GM12878 (cell line): ENCODE measurements around the gene DNAI4. TPM values are rescaled to one million over a fixed set of nuclear protein-coding genes. Genes with fewer than 3 reads are reported as not detected.

Experiments
- ATAC-seq: fragments of 200-7000 bp; cut with Tn5 transposase; 3 replicates; pipeline ENCODE4 v1.9.1; 2020; ENCODE audit warnings: mild to moderate bottlenecking, moderate library complexity
- BruUV-seq: library from RNA; stranded (reverse); fragments of 400-500 nt; replicated peaks from 2 replicates; lab custom pipeline; 2021; lab: Mats Ljungman, UMichigan
- CTCF ChIA-PET: fragments of 300-600 bp; sonication (Branson Sonifier 250); formaldehyde crosslinking; extraction: SDS; loops from one replicate; lab custom pipeline; 2021; ENCODE audit warnings: inconsistent platforms; lab: Yijun Ruan, JAX
- POLR2A ChIA-PET: fragments of 350-600 bp; formaldehyde crosslinking; extraction: SDS; loops from one replicate; lab custom pipeline; 2021; ENCODE audit warnings: inconsistent platforms; lab: Charles Lee
- RAD21 ChIA-PET: fragments of 300-600 bp; sonication (Branson Sonifier 250); formaldehyde crosslinking; loops from one replicate; lab custom pipeline; 2023; ENCODE audit warnings: antibody characterized with exemption; ENCODE audit not compliant: unreplicated experiment; lab: Charles Lee
- SMC1A ChIA-PET: fragments of 300-600 bp; sonication (Branson Sonifier 250); formaldehyde crosslinking; loops from one replicate; lab custom pipeline; 2023; ENCODE audit not compliant: unreplicated experiment, uncharacterized antibody; lab: Charles Lee
- DNase-seq: peaks from one replicate; pipeline ENCODE4 v3.0.0-alpha.2; 2011; ENCODE audit warnings: low read depth, low spot score
- FAIRE-seq: peaks from 3 replicates; lab custom pipeline; 2011; peaks lifted over from hg19 to GRCh38; lab: Jason Lieb, UNC
- H2AFZ ChIP-seq: 2 replicates; pipeline ENCODE4 v1.6.0; 2011; ENCODE audit warnings: low read depth, low read length, control low read depth; ENCODE audit not compliant: control insufficient read depth
- H3K27ac ChIP-seq: 2 replicates; pipeline ENCODE4 v1.5.1; 2011; ENCODE audit warnings: control low read depth; ENCODE audit not compliant: control insufficient read depth, insufficient read depth
- H3K27me3 ChIP-seq, 2 experiments: replicated peaks in 1 of 2; 2 replicates each; pipeline versions ENCODE4 v1.6.0 to v1.6.1; 2011; ENCODE audit warnings: low read length in 1 of 2; ENCODE audit not compliant: control insufficient read depth in 2 of 2, insufficient read depth in 2 of 2
- H3K36me3 ChIP-seq, 2 experiments: 2 replicates each; pipeline ENCODE4 v1.5.1; 2011; ENCODE audit warnings: low read length in 1 of 2; ENCODE audit not compliant: control insufficient read depth in 2 of 2, insufficient read depth in 2 of 2
- H3K4me1 ChIP-seq: 2 replicates; pipeline ENCODE4 v1.6.1; 2011; ENCODE audit warnings: mild to moderate bottlenecking, low read length, moderate library complexity, mixed read lengths; ENCODE audit not compliant: control insufficient read depth, insufficient read depth
- H3K4me2 ChIP-seq: 2 replicates; pipeline ENCODE4 v1.6.0; 2011; ENCODE audit warnings: control low read depth; ENCODE audit not compliant: control insufficient read depth, insufficient read depth
- H3K4me3 ChIP-seq: fragments of 200-600 bp; sonication (generic); 2 replicates; pipeline ENCODE4 v1.5.1; 2016
- H3K79me2 ChIP-seq: 2 replicates; pipeline ENCODE4 v1.6.0; 2011; ENCODE audit warnings: low read length; ENCODE audit not compliant: control insufficient read depth, insufficient read depth
- H3K9ac ChIP-seq: 2 replicates; pipeline ENCODE4 v1.8.0; 2011; ENCODE audit warnings: low read length, control low read depth, mixed read lengths; ENCODE audit not compliant: control insufficient read depth, insufficient read depth
- H3K9me3 ChIP-seq: replicated peaks from 3 replicates; pipeline ENCODE4 v1.5.1; 2011; ENCODE audit warnings: mild to moderate bottlenecking, low read length; ENCODE audit not compliant: control insufficient read depth, insufficient read depth
- H4K20me1 ChIP-seq: 2 replicates; pipeline ENCODE4 v1.6.0; 2011; ENCODE audit not compliant: control insufficient read depth, insufficient read depth
- CHD4 ChIP-seq: fragments of 200-600 bp; sonication (generic); IDR thresholded peaks from 2 replicates; pipeline ENCODE4 v1.6.1; 2016; ENCODE audit warnings: mild to moderate bottlenecking
- SPI1 ChIP-seq: IDR thresholded peaks from 2 replicates; pipeline ENCODE4 v1.6.1; 2011; ENCODE audit warnings: low read depth, mild to moderate bottlenecking, low read length, moderate library complexity, borderline replicate concordance; ENCODE audit not compliant: insufficient read depth
- WGBS: methylation state at CpG from one replicate; pipeline ENCODE4 v1.1.6; 2016; ENCODE audit warnings: low lambda C conversion rate; ENCODE audit not compliant: insufficient replicate concordance, insufficient coverage; ENCODE audit errors: missing lambda C conversion rate; 5-methylcytosine and 5-hydroxymethylcytosine counted together
- in situ Hi-C: fragments of 300-500 bp; cut with MboI; formaldehyde crosslinking; loops from 9 replicates; pipeline ENCODE4 v1.14.3; 2018; ENCODE audit warnings: mixed read lengths
- intact Hi-C: fragments of 100-400 bp; cut with micrococcal nuclease; formaldehyde crosslinking; loops from one replicate; pipeline ENCODE4 v1.14.2; 2022; ENCODE audit not compliant: unreplicated experiment
- polyA plus RNA-seq, 11 experiments: library from polyadenylated mRNA; depleted of rRNA in 4 of 11; unstranded in 6 of 11; stranded (reverse) in 5 of 11; fragments of >200 nt; fragmentation: Nextera tagmentation in 4 of 11; fragmentation: Illumina TruSeq in 1 of 11; extraction: Ambion mirVana in 4 of 11; extraction: Trizol in 1 of 11; gene quantifications; 1 replicate in 1 of 11; 2 replicates in 10 of 11; pipeline versions ENCODE4 v1.2.1 to v1.2.3, GENCODE V29; 2011 to 2016; ENCODE audit warnings: inconsistent platforms in 2 of 11, missing spikeins in 2 of 11, low read depth in 1 of 11
- total RNA-seq, 4 experiments: library from RNA; depleted of rRNA in 3 of 4; stranded (reverse); fragments of >200 nt in 3 of 4; fragmentation: Illumina TruSeq in 1 of 4; extraction: Trizol in 1 of 4; gene quantifications; 2 replicates each; pipeline versions ENCODE4 v1.2.1 to v1.2.3, GENCODE V29; 2013 to 2021
- TF ChIP-seq, protein P1 (sequence below): IDR thresholded peaks from 2 replicates; pipeline ENCODE4 v1.6.1; 2012; ENCODE audit warnings: improper control_type of control experiment, low read depth, low read length; ENCODE audit not compliant: insufficient replicate concordance
- TF ChIP-seq, protein P2 (sequence below): fragments of 450-650 bp; IDR thresholded peaks from 2 replicates; pipeline ENCODE4 v1.6.1; 2014; ENCODE audit warnings: mild to moderate bottlenecking

The DNAI4 gene
- total and polyA plus RNA-seq, 10 of the 15 experiments (the other 5 are each of a cell fraction or from before 2014, with no cell fraction given) = 0.13 to 2.3 (median 0.27) TPM; not detected in 1

DNA sequence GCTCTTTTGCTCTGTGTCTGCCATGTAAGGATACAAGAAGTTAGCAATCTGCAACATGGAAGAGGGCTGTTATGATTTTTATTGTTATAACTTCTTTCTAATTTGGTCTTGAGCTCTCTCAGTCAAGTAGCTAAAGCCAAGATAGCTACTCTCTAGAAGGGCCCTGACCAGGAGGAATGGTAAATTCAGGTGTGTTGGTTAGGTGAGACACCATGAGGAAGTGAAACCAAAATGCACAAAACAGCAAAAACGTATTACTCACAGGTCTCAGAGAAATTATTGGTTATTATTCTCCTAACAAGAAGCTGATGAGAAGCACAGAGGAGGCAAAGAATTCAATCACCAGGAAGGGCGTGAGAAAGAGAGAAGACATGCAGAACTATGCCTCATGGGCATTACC, 71.8 kb downstream of the DNAI4 start:
- H3K4me3 ChIP-seq = no peak overlapping the region
- H3K36me3 ChIP-seq = no peaks in the 10 kb centered on the region
- ATAC-seq (peak; percentile 60), DNase-seq (no peak)
- no peak overlapping the region for H3K27ac ChIP-seq
- ChIA-PET SMC1A (no interaction called here), RAD21 (no interaction called here), CTCF (interaction anchor here (0.6 to 1.4 kb wide), 3 partner anchors 61 to 363 kb away, joined by 3 to 5 read pairs (median 3); no protein-coding TSS in a partner anchor)
- no TSS peak for BruUV-seq
- in situ Hi-C loops = no loop called here
- WGBS = 2% methylated on average over 2 of the region's 2 CpGs
- H4K20me1 ChIP-seq = no peaks in the 10 kb centered on the region
- TF ChIP-seq, protein P1, sequence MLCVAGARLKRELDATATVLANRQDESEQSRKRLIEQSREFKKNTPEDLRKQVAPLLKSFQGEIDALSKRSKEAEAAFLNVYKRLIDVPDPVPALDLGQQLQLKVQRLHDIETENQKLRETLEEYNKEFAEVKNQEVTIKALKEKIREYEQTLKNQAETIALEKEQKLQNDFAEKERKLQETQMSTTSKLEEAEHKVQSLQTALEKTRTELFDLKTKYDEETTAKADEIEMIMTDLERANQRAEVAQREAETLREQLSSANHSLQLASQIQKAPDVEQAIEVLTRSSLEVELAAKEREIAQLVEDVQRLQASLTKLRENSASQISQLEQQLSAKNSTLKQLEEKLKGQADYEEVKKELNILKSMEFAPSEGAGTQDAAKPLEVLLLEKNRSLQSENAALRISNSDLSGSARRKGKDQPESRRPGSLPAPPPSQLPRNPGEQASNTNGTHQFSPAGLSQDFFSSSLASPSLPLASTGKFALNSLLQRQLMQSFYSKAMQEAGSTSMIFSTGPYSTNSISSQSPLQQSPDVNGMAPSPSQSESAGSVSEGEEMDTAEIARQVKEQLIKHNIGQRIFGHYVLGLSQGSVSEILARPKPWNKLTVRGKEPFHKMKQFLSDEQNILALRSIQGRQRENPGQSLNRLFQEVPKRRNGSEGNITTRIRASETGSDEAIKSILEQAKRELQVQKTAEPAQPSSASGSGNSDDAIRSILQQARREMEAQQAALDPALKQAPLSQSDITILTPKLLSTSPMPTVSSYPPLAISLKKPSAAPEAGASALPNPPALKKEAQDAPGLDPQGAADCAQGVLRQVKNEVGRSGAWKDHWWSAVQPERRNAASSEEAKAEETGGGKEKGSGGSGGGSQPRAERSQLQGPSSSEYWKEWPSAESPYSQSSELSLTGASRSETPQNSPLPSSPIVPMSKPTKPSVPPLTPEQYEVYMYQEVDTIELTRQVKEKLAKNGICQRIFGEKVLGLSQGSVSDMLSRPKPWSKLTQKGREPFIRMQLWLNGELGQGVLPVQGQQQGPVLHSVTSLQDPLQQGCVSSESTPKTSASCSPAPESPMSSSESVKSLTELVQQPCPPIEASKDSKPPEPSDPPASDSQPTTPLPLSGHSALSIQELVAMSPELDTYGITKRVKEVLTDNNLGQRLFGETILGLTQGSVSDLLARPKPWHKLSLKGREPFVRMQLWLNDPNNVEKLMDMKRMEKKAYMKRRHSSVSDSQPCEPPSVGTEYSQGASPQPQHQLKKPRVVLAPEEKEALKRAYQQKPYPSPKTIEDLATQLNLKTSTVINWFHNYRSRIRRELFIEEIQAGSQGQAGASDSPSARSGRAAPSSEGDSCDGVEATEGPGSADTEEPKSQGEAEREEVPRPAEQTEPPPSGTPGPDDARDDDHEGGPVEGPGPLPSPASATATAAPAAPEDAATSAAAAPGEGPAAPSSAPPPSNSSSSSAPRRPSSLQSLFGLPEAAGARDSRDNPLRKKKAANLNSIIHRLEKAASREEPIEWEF = no peak
- TF ChIP-seq SPI1 = peak; percentile 82
- TF ChIP-seq CHD4 = no peak
- TF ChIP-seq, protein P2, sequence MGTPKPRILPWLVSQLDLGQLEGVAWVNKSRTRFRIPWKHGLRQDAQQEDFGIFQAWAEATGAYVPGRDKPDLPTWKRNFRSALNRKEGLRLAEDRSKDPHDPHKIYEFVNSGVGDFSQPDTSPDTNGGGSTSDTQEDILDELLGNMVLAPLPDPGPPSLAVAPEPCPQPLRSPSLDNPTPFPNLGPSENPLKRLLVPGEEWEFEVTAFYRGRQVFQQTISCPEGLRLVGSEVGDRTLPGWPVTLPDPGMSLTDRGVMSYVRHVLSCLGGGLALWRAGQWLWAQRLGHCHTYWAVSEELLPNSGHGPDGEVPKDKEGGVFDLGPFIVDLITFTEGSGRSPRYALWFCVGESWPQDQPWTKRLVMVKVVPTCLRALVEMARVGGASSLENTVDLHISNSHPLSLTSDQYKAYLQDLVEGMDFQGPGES = no peak
- TF ChIP-seq, all 136 proteins: peak for 1
- intact Hi-C loops = no loop called here
- FAIRE-seq = no peak
- Histone ChIP-seq H3K9me3 (no peaks in the 10 kb centered on the region), H3K27me3 (no peaks in the 10 kb centered on the region), H3K9ac (no peak overlapping the region), H2AFZ (no peak overlapping the region), H3K4me1 (no peaks in the 10 kb centered on the region), H3K79me2 (no peaks in the 10 kb centered on the region), H3K4me2 (no peak overlapping the region)
- POLR2A ChIA-PET = interaction anchor here (0.6 kb wide), 1 partner anchor 21 kb away, joined by 9 read pairs; no protein-coding TSS in a partner anchor
